Right lobe of liver (tissue), 4 donors: ENCODE data around the gene RTTN.

Experiments used
- POLR2A ChIP-seq: fragments of 450-650 bp; IDR thresholded peaks from one replicate; pipeline ENCODE4 v1.6.1; 2017; ENCODE audit warnings: antibody characterized with exemption, mild to moderate bottlenecking
- TF ChIP-seq, protein P1 (sequence below), 4 donors: fragments of 200-600 bp in 3 of 4; fragments of 450-650 bp in 1 of 4; IDR thresholded peaks; one replicate each; pipeline versions ENCODE4 v1.5.1 to v1.8.0; 2016 to 2022; ENCODE audit warnings: antibody characterized with exemption in 4 of 4, mild to moderate bottlenecking in 2 of 4
- donor health status: DM: no; HTN: no; CAD: no.
- donor health status: DM: no; HTN: no; CAD: no.
- donor health status: DM: no; HTN: yes; CAD: no.

GRCh38 chr18:69974365-69974764 lies 231.1 kb downstream of the RTTN start:
- TF ChIP-seq, protein P1, sequence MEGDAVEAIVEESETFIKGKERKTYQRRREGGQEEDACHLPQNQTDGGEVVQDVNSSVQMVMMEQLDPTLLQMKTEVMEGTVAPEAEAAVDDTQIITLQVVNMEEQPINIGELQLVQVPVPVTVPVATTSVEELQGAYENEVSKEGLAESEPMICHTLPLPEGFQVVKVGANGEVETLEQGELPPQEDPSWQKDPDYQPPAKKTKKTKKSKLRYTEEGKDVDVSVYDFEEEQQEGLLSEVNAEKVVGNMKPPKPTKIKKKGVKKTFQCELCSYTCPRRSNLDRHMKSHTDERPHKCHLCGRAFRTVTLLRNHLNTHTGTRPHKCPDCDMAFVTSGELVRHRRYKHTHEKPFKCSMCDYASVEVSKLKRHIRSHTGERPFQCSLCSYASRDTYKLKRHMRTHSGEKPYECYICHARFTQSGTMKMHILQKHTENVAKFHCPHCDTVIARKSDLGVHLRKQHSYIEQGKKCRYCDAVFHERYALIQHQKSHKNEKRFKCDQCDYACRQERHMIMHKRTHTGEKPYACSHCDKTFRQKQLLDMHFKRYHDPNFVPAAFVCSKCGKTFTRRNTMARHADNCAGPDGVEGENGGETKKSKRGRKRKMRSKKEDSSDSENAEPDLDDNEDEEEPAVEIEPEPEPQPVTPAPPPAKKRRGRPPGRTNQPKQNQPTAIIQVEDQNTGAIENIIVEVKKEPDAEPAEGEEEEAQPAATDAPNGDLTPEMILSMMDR (IDR thresholded peaks at IDR 0.05) = no peak
- no peak for TF ChIP-seq POLR2A
